Thyroid gland (tissue), 4 donors: Measurements from ENCODE around the gene HDAC7. TPM values are rescaled to one million over a fixed set of nuclear protein-coding genes. Genes with fewer than 3 reads are reported as not detected.

Experiments
- DNase-seq, 2 donors: peaks; one replicate each; pipeline ENCODE4 v3.0.0-alpha.2; 2019
- H3K27ac ChIP-seq, 3 donors: fragments of 200-600 bp; sonication (generic); 1 replicate in 2 of 3; 2 replicates in 1 of 3; pipeline ENCODE4 v1.5.1; 2016 to 2019; ENCODE audit warnings: mild to moderate bottlenecking in 1 of 3, moderate library complexity in 1 of 3
- H3K27me3 ChIP-seq: fragments of 200-600 bp; sonication (generic); one replicate; pipeline ENCODE4 v1.5.1; 2019
- H3K36me3 ChIP-seq, 2 donors: fragments of 200-600 bp; sonication (generic); one replicate each; pipeline ENCODE4 v1.5.1; 2016 to 2019
- H3K4me1 ChIP-seq, 2 donors: fragments of 200-600 bp; sonication (generic); one replicate each; pipeline ENCODE4 v1.5.1; 2017 to 2019
- H3K4me3 ChIP-seq, 3 donors: fragments of 200-600 bp; sonication (generic); replicated peaks in 1 of 3; 1 replicate in 2 of 3; 2 replicates in 1 of 3; pipeline ENCODE4 v1.5.1; 2016; ENCODE audit warnings: mild to moderate bottlenecking in 1 of 3
- H3K9me3 ChIP-seq: fragments of 200-600 bp; sonication (generic); one replicate; pipeline ENCODE4 v1.5.1; 2017
- CTCF ChIP-seq, 6 experiments: fragments of 200-600 bp in 3 of 6; fragments of 450-650 bp in 3 of 6; sonication (generic) in 3 of 6; IDR thresholded peaks; one replicate each; pipeline ENCODE4 v1.5.1; 2016 to 2019; ENCODE audit warnings: antibody characterized with exemption in 6 of 6, mild to moderate bottlenecking in 2 of 6, inconsistent platforms in 1 of 6, moderate library complexity in 1 of 6
- POLR2A ChIP-seq, 2 donors: fragments of 450-650 bp; IDR thresholded peaks; one replicate each; pipeline ENCODE4 v1.6.1; 2017; ENCODE audit warnings: antibody characterized with exemption in 2 of 2, mild to moderate bottlenecking in 2 of 2, moderate library complexity in 1 of 2
- WGBS, 2 donors: methylation state at CpG; one replicate each; pipeline ENCODE4 v1.1.5; 2017; 5-methylcytosine and 5-hydroxymethylcytosine counted together
- intact Hi-C: fragments of 100-400 bp; cut with DNase I; formaldehyde crosslinking; loops from one replicate; pipeline ENCODE4 v1.15.1; 2023
- total RNA-seq, 4 donors: library from RNA; depleted of rRNA; stranded (reverse); fragments of >200 nt; gene quantifications; one replicate each; pipeline ENCODE4 v1.2.3, GENCODE V29; 2016

Gene HDAC7
- total RNA-seq, 4 donors from 2014 or later, result 44.5 to 61.9 (median 52.6) TPM

- no peaks in the 10 kb centered on the region for H3K36me3 ChIP-seq
- peak overlapping the region; percentile 72 to 94 (median 91) for H3K27ac ChIP-seq
- peaks cover 40 to 55% of the 10 kb centered on the region in 2 donors for H3K4me1 ChIP-seq
- no peak for DNase-seq
- H3K4me3 ChIP-seq, result no peak overlapping the region
- no peaks in the 10 kb centered on the region for H3K27me3 ChIP-seq
- no peak for TF ChIP-seq CTCF (IDR thresholded peaks at IDR 0.05)
- no peak for TF ChIP-seq POLR2A (IDR thresholded peaks at IDR 0.05)
- WGBS, 2 donors, result 54 to 55% methylated on average over 3 of the region's 3 CpGs
- intact Hi-C loops, result no loop called here
- H3K9me3 ChIP-seq, result no peaks in the 10 kb centered on the region
Measured at GRCh38 chr12:47762850-47763465, 56.7 kb downstream of the HDAC7 start.

DNA sequence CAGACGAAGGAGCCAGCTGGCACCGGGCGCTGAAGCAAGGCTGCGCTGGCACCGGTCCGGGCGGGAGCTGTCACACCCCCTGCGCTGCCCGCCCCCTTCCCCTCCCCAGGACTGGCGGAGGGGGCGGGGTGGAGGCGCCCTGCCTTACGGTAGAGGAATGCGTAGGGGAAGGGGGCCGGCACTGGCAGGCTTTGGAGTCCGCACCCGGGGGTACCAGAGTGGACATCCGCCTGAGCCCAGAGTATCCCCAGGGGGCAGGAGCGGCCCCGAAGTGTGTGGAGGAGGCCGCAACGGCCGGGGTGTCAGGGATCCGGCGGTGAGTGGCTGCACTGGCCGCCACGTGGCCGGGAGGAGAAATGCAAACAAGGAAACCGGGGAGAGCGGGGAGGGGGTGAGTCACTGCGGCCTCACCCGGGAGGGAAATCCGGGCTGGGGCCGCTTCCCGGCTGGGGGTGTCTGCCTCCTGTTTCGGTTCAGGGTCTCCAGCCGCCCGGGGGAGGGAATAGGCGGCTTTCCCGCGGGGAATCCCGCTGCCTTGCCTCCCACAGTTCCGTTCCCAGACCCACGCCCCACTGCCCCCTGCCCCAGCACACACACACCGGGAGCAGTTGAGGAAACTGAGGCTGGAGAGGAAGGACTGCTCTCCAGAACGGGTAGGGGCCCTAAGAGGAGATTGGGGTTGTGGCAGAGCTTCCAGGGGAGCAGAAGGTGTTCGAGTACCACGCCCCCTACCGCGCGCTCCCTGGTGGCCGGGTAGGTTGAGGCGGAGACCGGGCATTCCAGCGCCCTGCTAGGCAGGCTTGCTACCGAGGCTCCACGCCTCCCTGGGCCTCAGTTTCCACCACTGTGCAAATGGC, 60.6 kb downstream of the HDAC7 start, which contains the start of gene RAPGEF3:
Gene RAPGEF3, minus strand, starts transcription at position 47 of the 857 bp plus-strand sequence. CDS start 324 bp downstream, outside the sequence.
- TF ChIP-seq POLR2A (IDR thresholded peaks at IDR 0.05), result peak; percentile 19 to 66
- peak in 5 of 6 experiments; percentile 8 to 57 (median 43) for TF ChIP-seq CTCF (IDR thresholded peaks at IDR 0.05)
- DNase-seq, result peak; percentile 96
- no peaks in the 10 kb centered on the region for H3K27me3 ChIP-seq
- H3K4me1 ChIP-seq, result peaks cover 74 to 88% of the 10 kb centered on the region in 2 donors
- no peaks in the 10 kb centered on the region for H3K9me3 ChIP-seq
- peak within 1 kb of the TSS; percentile 37 to 82 (median 43) for H3K4me3 ChIP-seq
- no peaks in the 10 kb centered on the region for H3K36me3 ChIP-seq
- H3K27ac ChIP-seq, result peak within 1 kb of the TSS; percentile 91 to 95 (median 94)
- 4 to 19% methylated on average over 27 to 32 of the region's 57 CpGs for WGBS, 2 donors
- intact Hi-C loops, result no loop called here

DNA sequence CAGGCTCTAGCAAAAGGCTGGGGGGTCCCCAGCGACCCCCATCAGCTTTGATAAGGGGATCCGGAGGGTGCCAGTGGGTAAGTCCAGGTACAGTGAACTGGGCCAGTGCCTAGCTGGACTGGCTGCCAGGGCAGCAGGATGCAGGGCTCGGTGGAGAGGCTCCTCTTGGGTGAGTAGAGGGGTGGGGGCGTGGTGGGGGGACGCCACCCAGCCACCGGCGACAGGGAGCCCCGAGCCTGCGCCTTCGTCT, 61.2 kb downstream of the HDAC7 start:
- Histone ChIP-seq H3K4me1 (peaks cover 74 to 88% of the 10 kb centered on the region in 2 donors), H3K4me3 (peak overlapping the region; percentile 37 to 82 (median 43)), H3K9me3 (no peaks in the 10 kb centered on the region), H3K27ac (peak overlapping the region; percentile 91 to 95 (median 94)), H3K27me3 (no peaks in the 10 kb centered on the region), H3K36me3 (no peaks in the 10 kb centered on the region)
- WGBS, 2 donors, result 0 to 2% methylated on average over 8 to 10 of the region's 10 CpGs
- DNase-seq, result no peak
- intact Hi-C loops, result no loop called here
- no peak for TF ChIP-seq POLR2A (IDR thresholded peaks at IDR 0.05)

- no peaks in the 10 kb centered on the region for H3K9me3 ChIP-seq
- no peak for TF ChIP-seq CTCF (IDR thresholded peaks at IDR 0.05)
- no peak for TF ChIP-seq POLR2A (IDR thresholded peaks at IDR 0.05)
- H3K27me3 ChIP-seq, result no peaks in the 10 kb centered on the region
- 12 to 25% methylated on average over 10 to 19 of the region's 20 CpGs for WGBS, 2 donors
- no peaks in the 10 kb centered on the region for H3K36me3 ChIP-seq
- H3K4me3 ChIP-seq, result peak overlapping the region; percentile 37 to 82 (median 43)
- H3K4me1 ChIP-seq, result peaks cover 74 to 88% of the 10 kb centered on the region in 2 donors
- intact Hi-C loops, result no loop called here
- H3K27ac ChIP-seq, result peak overlapping the region; percentile 91 to 95 (median 94)
- peak; percentile 78 to 84 for DNase-seq
Measured at GRCh38 chr12:47757840-47758583, 61.7 kb downstream of the HDAC7 start.

DNA sequence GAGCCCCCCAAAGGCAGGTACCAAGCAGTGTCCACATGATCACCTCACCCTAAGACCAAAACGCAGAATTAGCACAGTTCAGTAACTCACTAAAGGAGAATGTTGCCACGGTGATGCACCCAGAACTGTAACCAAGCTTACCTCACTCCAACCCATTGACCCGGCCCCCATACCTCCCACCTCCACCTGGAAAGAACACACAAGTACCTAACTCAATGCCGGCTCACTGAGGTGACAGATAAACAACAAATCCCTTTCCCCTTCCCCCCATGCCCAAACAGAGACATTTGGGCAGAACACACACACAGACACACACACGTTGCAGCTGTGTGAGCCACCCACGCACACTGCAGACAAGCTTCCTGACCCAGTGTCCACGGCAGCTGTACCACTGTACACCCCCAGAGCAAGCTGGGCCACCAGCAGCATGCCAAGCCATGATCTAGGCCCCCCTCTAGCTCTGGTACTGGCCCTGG, 62.3 kb downstream of the HDAC7 start:
- intact Hi-C loops, result no loop called here
- H3K27me3 ChIP-seq, result no peaks in the 10 kb centered on the region
- WGBS, 2 donors, result 3 to 34% methylated on average over 5 to 7 of the region's 7 CpGs
- H3K4me3 ChIP-seq, result peak overlapping the region; percentile 37 to 82 (median 43)
- H3K4me1 ChIP-seq, result peaks cover 74 to 88% of the 10 kb centered on the region in 2 donors
- peak overlapping the region; percentile 91 to 95 (median 94) for H3K27ac ChIP-seq
- DNase-seq, result peak; percentile 87 to 88
- no peaks in the 10 kb centered on the region for H3K36me3 ChIP-seq
- no peaks in the 10 kb centered on the region for H3K9me3 ChIP-seq
- peak; percentile 9 to 39 for TF ChIP-seq POLR2A (IDR thresholded peaks at IDR 0.05)
- TF ChIP-seq CTCF (IDR thresholded peaks at IDR 0.05), result no peak
